ENCODE results near the gene GPR39. TPM values are rescaled to one million over a fixed set of nuclear protein-coding genes. Genes with fewer than 3 reads are reported as not detected.

The GPR39 gene
- total and polyA plus RNA-seq, 2 donors (not counting 3 experiments of a cell fraction or from before 2014, with no cell fraction given), result 0.03 to 0.20 TPM

DNA sequence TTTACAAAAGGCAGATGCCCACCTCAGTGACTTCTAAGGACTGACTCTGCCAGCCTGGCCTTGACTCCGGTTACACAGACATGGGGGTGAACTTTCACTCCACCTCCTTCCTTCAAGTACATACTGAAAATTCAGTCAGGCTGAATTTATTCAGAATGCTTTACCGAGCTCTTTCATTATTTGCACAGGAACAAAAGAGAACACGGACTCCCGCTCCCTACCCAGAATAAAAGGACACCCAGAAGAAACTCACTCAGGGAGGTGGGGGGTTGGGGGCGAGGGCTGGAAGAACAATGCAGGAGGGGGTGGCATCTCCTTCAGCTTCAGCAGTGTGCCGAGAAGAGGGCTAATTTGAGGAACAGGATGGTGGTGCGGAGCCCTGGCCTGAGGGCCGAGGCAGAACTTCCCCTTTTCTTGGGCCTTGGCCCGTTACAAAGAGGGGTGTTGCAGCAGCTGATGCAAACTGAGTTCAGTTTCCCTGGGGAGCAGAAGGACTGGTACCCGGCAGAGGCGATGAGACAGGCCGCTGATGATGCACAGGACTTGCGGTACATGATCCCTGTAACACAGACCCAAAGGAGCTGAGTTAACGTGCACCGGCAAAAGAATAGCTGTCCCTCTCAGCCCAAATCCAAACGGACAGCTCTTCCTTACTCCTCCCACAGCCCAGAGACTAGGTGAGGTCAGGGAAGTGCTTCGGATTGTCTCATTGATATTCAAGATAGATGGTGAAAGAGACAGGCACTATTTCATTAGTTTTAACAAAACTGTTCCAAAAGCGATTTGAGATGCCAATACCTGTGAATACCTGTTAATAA lies 229.3 kb downstream of the GPR39 start:
- H3K36me3 ChIP-seq (ENCODE audit: control insufficient read depth in 2 of 2, extremely low read depth in 1 of 2, insufficient read depth in 2 of 2, low read length in 2 of 2), result peaks cover 0 to 17% of the 10 kb centered on the region in 2 experiments
- no peak overlapping the region for H3K9ac ChIP-seq (replicated peaks; ENCODE audit: extremely low read depth, insufficient read depth, low read length)
- no TSS peak for BruUV-seq (replicated peaks)
- intact Hi-C loops (cut with micrococcal nuclease), result no loop called here
- H2AFZ ChIP-seq (ENCODE audit: low read depth, low read length), result no peak overlapping the region
- dilution Hi-C loops (cut with MboI; ENCODE audit: extremely low pct_ligation_motif_present, low sequenced_read_pairs), result no loop called here
- H3K4me3 ChIP-seq (replicated peaks in 1 of 3; ENCODE audit: insufficient read depth in 1 of 3, low read depth in 1 of 3, low read length in 3 of 3), result no peak overlapping the region
- no peak for FAIRE-seq
- peaks cover 4% of the 10 kb centered on the region for H3K9me1 ChIP-seq (replicated peaks; ENCODE audit: control insufficient read depth, extremely low read depth, insufficient read depth, low read length)
- POLR2A ChIA-PET, result no interaction called here
- TF ChIP-seq EZH2 (IDR thresholded peaks at IDR 0.05; ENCODE audit: borderline replicate concordance, low read depth, low read length, severe bottlenecking) (no peak), GATA2 (IDR thresholded peaks at IDR 0.05; ENCODE audit: insufficient read depth, insufficient read length, low read depth, low read length) (no peak), POLR2A (IDR thresholded peaks at IDR 0.05; ENCODE audit: low read depth, low read length) (no peak), POLR2AphosphoS5 (IDR thresholded peaks at IDR 0.05; ENCODE audit: insufficient read depth, low read depth, low read length) (no peak), FOS (IDR thresholded peaks at IDR 0.05; ENCODE audit: borderline replicate concordance, insufficient read depth, low read length) (no peak), JUN (IDR thresholded peaks at IDR 0.05; ENCODE audit: borderline replicate concordance, insufficient read depth, insufficient read length, low read depth) (no peak), MYC (IDR thresholded peaks at IDR 0.05; ENCODE audit: low read depth, low read length) (no peak)
- TF ChIP-seq, protein P1, sequence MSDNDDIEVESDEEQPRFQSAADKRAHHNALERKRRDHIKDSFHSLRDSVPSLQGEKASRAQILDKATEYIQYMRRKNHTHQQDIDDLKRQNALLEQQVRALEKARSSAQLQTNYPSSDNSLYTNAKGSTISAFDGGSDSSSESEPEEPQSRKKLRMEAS (IDR thresholded peaks at IDR 0.05; ENCODE audit: insufficient read depth, insufficient read length), result no peak
- TF ChIP-seq, protein P2, sequence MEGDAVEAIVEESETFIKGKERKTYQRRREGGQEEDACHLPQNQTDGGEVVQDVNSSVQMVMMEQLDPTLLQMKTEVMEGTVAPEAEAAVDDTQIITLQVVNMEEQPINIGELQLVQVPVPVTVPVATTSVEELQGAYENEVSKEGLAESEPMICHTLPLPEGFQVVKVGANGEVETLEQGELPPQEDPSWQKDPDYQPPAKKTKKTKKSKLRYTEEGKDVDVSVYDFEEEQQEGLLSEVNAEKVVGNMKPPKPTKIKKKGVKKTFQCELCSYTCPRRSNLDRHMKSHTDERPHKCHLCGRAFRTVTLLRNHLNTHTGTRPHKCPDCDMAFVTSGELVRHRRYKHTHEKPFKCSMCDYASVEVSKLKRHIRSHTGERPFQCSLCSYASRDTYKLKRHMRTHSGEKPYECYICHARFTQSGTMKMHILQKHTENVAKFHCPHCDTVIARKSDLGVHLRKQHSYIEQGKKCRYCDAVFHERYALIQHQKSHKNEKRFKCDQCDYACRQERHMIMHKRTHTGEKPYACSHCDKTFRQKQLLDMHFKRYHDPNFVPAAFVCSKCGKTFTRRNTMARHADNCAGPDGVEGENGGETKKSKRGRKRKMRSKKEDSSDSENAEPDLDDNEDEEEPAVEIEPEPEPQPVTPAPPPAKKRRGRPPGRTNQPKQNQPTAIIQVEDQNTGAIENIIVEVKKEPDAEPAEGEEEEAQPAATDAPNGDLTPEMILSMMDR (IDR thresholded peaks at IDR 0.05; ENCODE audit: extremely low read depth in 1 of 2, insufficient read depth in 1 of 2, low read depth in 1 of 2, low read length in 2 of 2), result no peak
- CTCF ChIA-PET, result interaction anchor here (1.2 to 1.4 kb wide), 2 partner anchors 526 to 1198 kb away, joined by 3 to 4 read pairs; no protein-coding TSS in a partner anchor
- H3K27me3 ChIP-seq (ENCODE audit: control insufficient read depth in 2 of 2, insufficient read depth in 2 of 2, low read length in 2 of 2), result no peaks in the 10 kb centered on the region
- peaks cover 3% of the 10 kb centered on the region for H4K20me1 ChIP-seq (replicated peaks; ENCODE audit: control insufficient read depth, extremely low read depth, insufficient read depth, low read length)
- H3K9me3 ChIP-seq (replicated peaks; ENCODE audit: control insufficient read depth, insufficient read depth, low read length), result no peaks in the 10 kb centered on the region
- no peaks in the 10 kb centered on the region for H3K4me1 ChIP-seq (ENCODE audit: control insufficient read depth, extremely low read depth, insufficient read depth, low read length)
- H3K27ac ChIP-seq (ENCODE audit: insufficient read depth, low read depth, low read length), result no peak overlapping the region
- DNase-seq (ENCODE audit: low read depth, low spot score), result no peak
- H3K79me2 ChIP-seq (ENCODE audit: control insufficient read depth, insufficient read depth, low read length), result peaks cover 2% of the 10 kb centered on the region
- H3K4me2 ChIP-seq (ENCODE audit: insufficient read depth, low read length), result no peak overlapping the region
